Stimulated activated CD4-positive, alpha-beta T cell treated with anti-CD3 and anti-CD28 coated beads, Interleukin-1b, Interleukin-23, amount 100 ng/mL, for 1 hour (primary cell): ENCODE measurements around the gene CPM.

Source experiments
- DNase-seq, 2 donors: peaks; one replicate each; pipeline ENCODE4 v3.0.0-alpha.2; 2020; ENCODE audit warnings: low read depth in 2 of 2

The CPM gene

GRCh38 chr12:68932961-68933893 is at the start of gene CPM:
Gene CPM (minus strand): TSS chr12:68933171. CDS start chr12:68932837, 334 bp downstream.
- DNase-seq = peak; percentile 32 to 50

- DNase-seq = no peak
These were observed 48.5 kb upstream of the CPM start for GRCh38 chr12:68981516-68981915.

- DNase-seq = no peak
These were observed 47.7 kb upstream of the CPM start for GRCh38 chr12:68980476-68981212.

- no peak for DNase-seq
These were observed 45.7 kb upstream of the CPM start for GRCh38 chr12:68978678-68979077.

- no peak for DNase-seq
These were observed 45.1 kb upstream of the CPM start for GRCh38 chr12:68977909-68978610.

GRCh38 chr12:68977335-68977734 is 44.4 kb upstream of the CPM start:
- no peak for DNase-seq

- no peak for DNase-seq
These were observed 43.4 kb upstream of the CPM start for GRCh38 chr12:68976395-68976841.

GRCh38 chr12:68975811-68976210 is 42.8 kb upstream of the CPM start:
- no peak for DNase-seq

- no peak for DNase-seq
These were observed 39.6 kb upstream of the CPM start for GRCh38 chr12:68972595-68972994.

- no peak for DNase-seq
These were observed 38.4 kb upstream of the CPM start for GRCh38 chr12:68971404-68971803.

GRCh38 chr12:68970951-68971350 is 38.0 kb upstream of the CPM start:
- no peak for DNase-seq

GRCh38 chr12:68970306-68970705 is 37.3 kb upstream of the CPM start:
- no peak for DNase-seq

- DNase-seq = no peak
These were observed 34.1 kb upstream of the CPM start for GRCh38 chr12:68967046-68967445.

- no peak for DNase-seq
These were observed 31.1 kb upstream of the CPM start for GRCh38 chr12:68963856-68964745.

- no peak for DNase-seq
These were observed 30.2 kb upstream of the CPM start for GRCh38 chr12:68962877-68963855.

- DNase-seq = no peak
These were observed 27.0 kb upstream of the CPM start for GRCh38 chr12:68959891-68960464.

- no peak for DNase-seq
These were observed 26.3 kb upstream of the CPM start for GRCh38 chr12:68959143-68959858.

GRCh38 chr12:68958322-68958721 is 25.4 kb upstream of the CPM start:
- peak in 1 of 2 donors; percentile 1 for DNase-seq

GRCh38 chr12:68957273-68957672 is 24.3 kb upstream of the CPM start:
- DNase-seq = no peak
